ENCODE results near the gene NPAS2. TPM values are rescaled to one million over a fixed set of nuclear protein-coding genes. Genes with fewer than 3 reads are reported as not detected.
A peak's percentile ranks its signal among the peaks of the same experiment; 100 is the strongest.

The NPAS2 gene, protein sequence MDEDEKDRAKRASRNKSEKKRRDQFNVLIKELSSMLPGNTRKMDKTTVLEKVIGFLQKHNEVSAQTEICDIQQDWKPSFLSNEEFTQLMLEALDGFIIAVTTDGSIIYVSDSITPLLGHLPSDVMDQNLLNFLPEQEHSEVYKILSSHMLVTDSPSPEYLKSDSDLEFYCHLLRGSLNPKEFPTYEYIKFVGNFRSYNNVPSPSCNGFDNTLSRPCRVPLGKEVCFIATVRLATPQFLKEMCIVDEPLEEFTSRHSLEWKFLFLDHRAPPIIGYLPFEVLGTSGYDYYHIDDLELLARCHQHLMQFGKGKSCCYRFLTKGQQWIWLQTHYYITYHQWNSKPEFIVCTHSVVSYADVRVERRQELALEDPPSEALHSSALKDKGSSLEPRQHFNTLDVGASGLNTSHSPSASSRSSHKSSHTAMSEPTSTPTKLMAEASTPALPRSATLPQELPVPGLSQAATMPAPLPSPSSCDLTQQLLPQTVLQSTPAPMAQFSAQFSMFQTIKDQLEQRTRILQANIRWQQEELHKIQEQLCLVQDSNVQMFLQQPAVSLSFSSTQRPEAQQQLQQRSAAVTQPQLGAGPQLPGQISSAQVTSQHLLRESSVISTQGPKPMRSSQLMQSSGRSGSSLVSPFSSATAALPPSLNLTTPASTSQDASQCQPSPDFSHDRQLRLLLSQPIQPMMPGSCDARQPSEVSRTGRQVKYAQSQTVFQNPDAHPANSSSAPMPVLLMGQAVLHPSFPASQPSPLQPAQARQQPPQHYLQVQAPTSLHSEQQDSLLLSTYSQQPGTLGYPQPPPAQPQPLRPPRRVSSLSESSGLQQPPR
- total RNA-seq (1 to 10 TPM; 4.1 to 5.1 TPM), polyA plus RNA-seq (1 to 10 TPM; 2.0 to 9.0 (median 2.6) TPM), total RNA-seq (4.1 to 31.8 (median 11.0) reads per million in 6 experiments)

GRCh38 chr2:100819370-100820272, at the start of gene NPAS2:
NPAS2 (plus strand) TSS chr2:100820139; CDS start chr2:100904755, 84,616 bp downstream.
- DNase-seq (peak in 7 of 10 donors; percentile 4 to 45 (median 25)), ATAC-seq (peak; percentile 65 to 67)
- Mint-ChIP-seq H3K27ac (peak within 1 kb of the TSS in 6 of 10 donors; percentile 41 to 87 (median 58)), H3K9me3 (no peaks in the 10 kb centered on the region), H3K36me3 (no peaks in the 10 kb centered on the region), H3K4me1 (peaks cover 15 to 35% (median 27%) of the 10 kb centered on the region in 4 donors), H3K27me3 (peaks cover 0 to 55% (median 23%) of the 10 kb centered on the region in 5 donors), H3K4me3 (peak within 1 kb of the TSS; percentile 72 to 89 (median 78))
- POLR2A ChIA-PET: no interaction called here

DNA sequence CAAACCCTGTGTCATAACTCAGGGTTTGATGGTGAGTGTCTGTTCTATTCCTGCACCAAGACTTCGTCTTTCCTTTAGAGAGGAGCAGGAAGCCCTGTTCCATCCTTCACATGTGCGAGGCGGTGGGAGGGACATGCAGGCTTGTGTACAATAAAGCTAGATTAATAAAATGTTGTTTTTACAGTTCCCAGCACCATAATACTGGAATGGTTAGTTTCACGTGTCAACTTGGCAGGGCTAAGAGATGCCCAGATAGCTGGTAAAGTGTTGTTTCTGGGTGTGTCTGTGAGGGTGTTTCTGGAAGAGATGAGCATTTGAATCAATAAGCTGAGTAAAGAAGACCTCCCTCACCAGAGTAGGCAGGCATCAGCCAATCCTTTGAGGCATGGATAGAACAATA, 48.8 kb upstream of the NPAS2 start:
- Mint-ChIP-seq H3K4me3 (no peak overlapping the region), H3K27me3 (peaks cover 0 to 12% (median 3%) of the 10 kb centered on the region in 5 donors), H3K4me1 (no peaks in the 10 kb centered on the region), H3K36me3 (no peaks in the 10 kb centered on the region), H3K9me3 (no peaks in the 10 kb centered on the region), H3K27ac (no peak overlapping the region)
- ATAC-seq (no peak), DNase-seq (no peak)
- POLR2A ChIA-PET: interaction anchor here (0.7 kb wide), 1 partner anchor 23 kb away, joined by 3 read pairs; no protein-coding TSS in a partner anchor

DNA sequence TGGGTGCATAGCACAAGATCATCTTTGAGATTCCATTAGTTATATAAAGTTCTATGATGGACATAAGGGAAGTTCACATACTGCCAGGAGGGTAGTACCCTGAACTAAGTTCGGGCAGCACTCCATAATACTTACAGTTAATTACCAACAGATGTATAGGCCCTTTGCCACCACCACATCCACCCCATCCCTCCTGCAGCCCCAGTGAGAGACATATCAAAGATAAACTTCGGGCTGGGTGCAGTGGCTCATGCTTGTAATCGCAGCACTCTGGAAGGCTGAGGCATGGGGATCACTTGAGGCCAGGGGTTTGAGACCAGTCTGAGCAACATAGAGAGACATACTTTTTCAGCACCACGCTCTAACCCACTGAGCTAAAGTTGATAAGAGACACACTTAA, 46.4 kb upstream of the NPAS2 start:
- Mint-ChIP-seq H3K36me3 (no peaks in the 10 kb centered on the region), H3K4me1 (peaks cover 0 to 1% (median 0%) of the 10 kb centered on the region in 4 donors), H3K4me3 (no peak overlapping the region), H3K27ac (no peak overlapping the region), H3K27me3 (no peaks in the 10 kb centered on the region), H3K9me3 (no peaks in the 10 kb centered on the region)
- ATAC-seq (no peak), DNase-seq (no peak)
- POLR2A ChIA-PET: no interaction called here

GRCh38 chr2:100776445-100776844, 43.5 kb upstream of the NPAS2 start:
- H3K9me3 Mint-ChIP-seq: no peaks in the 10 kb centered on the region
- no peaks in the 10 kb centered on the region for H3K36me3 Mint-ChIP-seq
- DNase-seq: no peak
- no peaks in the 10 kb centered on the region for H3K27me3 Mint-ChIP-seq
- POLR2A ChIA-PET: no interaction called here
- no peak overlapping the region for H3K27ac Mint-ChIP-seq
- no peak overlapping the region for H3K4me3 Mint-ChIP-seq
- no peak for ATAC-seq
- H3K4me1 Mint-ChIP-seq: peaks cover 0 to 1% (median 0%) of the 10 kb centered on the region in 4 donors

- H3K9me3 Mint-ChIP-seq: no peaks in the 10 kb centered on the region
- H3K4me3 Mint-ChIP-seq: no peak overlapping the region
- POLR2A ChIA-PET: no interaction called here
- ATAC-seq (no peak), DNase-seq (no peak)
- H3K4me1 Mint-ChIP-seq: peaks cover 0 to 5% (median 0%) of the 10 kb centered on the region in 4 donors
- peaks cover 0 to 10% (median 0%) of the 10 kb centered on the region in 5 donors for H3K27me3 Mint-ChIP-seq
- H3K36me3 Mint-ChIP-seq: no peaks in the 10 kb centered on the region
- H3K27ac Mint-ChIP-seq: no peak overlapping the region
These were observed 41.1 kb upstream of the NPAS2 start for GRCh38 chr2:100778637-100779450.

- H3K9me3 Mint-ChIP-seq: no peaks in the 10 kb centered on the region
- peak overlapping the region in 2 of 10 donors; percentile 9 to 51 for H3K27ac Mint-ChIP-seq
- H3K36me3 Mint-ChIP-seq: no peaks in the 10 kb centered on the region
- POLR2A ChIA-PET: no interaction called here
- H3K4me1 Mint-ChIP-seq: peaks cover 0 to 5% (median 0%) of the 10 kb centered on the region in 4 donors
- H3K27me3 Mint-ChIP-seq: peaks cover 0 to 10% (median 0%) of the 10 kb centered on the region in 5 donors
- ATAC-seq: no peak
- no peak for DNase-seq
- no peak overlapping the region for H3K4me3 Mint-ChIP-seq
These were observed 40.1 kb upstream of the NPAS2 start for GRCh38 chr2:100779908-100780202.

- DNase-seq (no peak), ATAC-seq (no peak)
- Mint-ChIP-seq H3K9me3 (no peaks in the 10 kb centered on the region), H3K36me3 (no peaks in the 10 kb centered on the region), H3K27me3 (peaks cover 0 to 10% (median 0%) of the 10 kb centered on the region in 5 donors), H3K27ac (peak overlapping the region in 1 of 10 donors; percentile 60), H3K4me3 (no peak overlapping the region), H3K4me1 (peaks cover 0 to 5% (median 0%) of the 10 kb centered on the region in 4 donors)
- POLR2A ChIA-PET: no interaction called here
These were observed 39.5 kb upstream of the NPAS2 start for GRCh38 chr2:100780203-100781008.

- H3K4me1 Mint-ChIP-seq: peaks cover 0 to 5% (median 0%) of the 10 kb centered on the region in 4 donors
- no peak for DNase-seq
- H3K9me3 Mint-ChIP-seq: no peaks in the 10 kb centered on the region
- POLR2A ChIA-PET: no interaction called here
- H3K36me3 Mint-ChIP-seq: no peaks in the 10 kb centered on the region
- ATAC-seq: no peak
- H3K27ac Mint-ChIP-seq: no peak overlapping the region
- H3K4me3 Mint-ChIP-seq: no peak overlapping the region
- peaks cover 0 to 10% (median 0%) of the 10 kb centered on the region in 5 donors for H3K27me3 Mint-ChIP-seq
These were observed 39.0 kb upstream of the NPAS2 start for GRCh38 chr2:100781009-100781325.

- no peaks in the 10 kb centered on the region for H3K9me3 Mint-ChIP-seq
- H3K36me3 Mint-ChIP-seq: no peaks in the 10 kb centered on the region
- ATAC-seq (no peak), DNase-seq (no peak)
- no peak overlapping the region for H3K4me3 Mint-ChIP-seq
- peaks cover 0 to 10% (median 0%) of the 10 kb centered on the region in 5 donors for H3K27me3 Mint-ChIP-seq
- peak overlapping the region in 1 of 10 donors; percentile 56 for H3K27ac Mint-ChIP-seq
- POLR2A ChIA-PET: no interaction called here
- H3K4me1 Mint-ChIP-seq: peaks cover 0 to 5% (median 0%) of the 10 kb centered on the region in 4 donors
These were observed 38.2 kb upstream of the NPAS2 start for GRCh38 chr2:100781523-100782379.

DNA sequence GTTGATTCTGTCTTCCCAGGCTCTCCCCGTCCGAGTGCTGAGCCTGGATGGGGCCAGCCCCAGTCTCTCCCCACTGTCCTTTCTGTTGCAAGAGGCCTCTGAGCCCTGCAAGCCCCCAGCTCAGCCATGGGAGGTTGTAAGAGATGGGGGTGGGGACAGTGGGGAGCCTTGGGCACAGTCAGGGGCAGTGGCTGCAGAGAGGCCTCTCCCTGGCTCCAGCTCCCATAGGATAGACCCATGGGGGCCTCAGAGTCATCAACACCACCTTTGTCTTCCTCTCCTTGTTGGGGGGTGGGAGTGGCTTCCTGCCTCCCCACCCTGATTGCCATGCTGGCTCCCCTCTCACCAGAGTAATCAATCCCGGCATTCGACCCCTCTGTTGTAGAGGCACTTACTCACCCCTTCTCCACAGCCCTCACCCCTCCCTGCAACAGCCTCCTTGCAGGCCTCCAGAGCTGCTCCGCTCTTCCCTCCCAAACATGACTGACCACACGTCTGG, 37.5 kb upstream of the NPAS2 start:
- Mint-ChIP-seq H3K9me3 (no peaks in the 10 kb centered on the region), H3K4me1 (peaks cover 0 to 5% (median 0%) of the 10 kb centered on the region in 4 donors), H3K36me3 (no peaks in the 10 kb centered on the region), H3K27ac (peak overlapping the region in 1 of 10 donors; percentile 49), H3K27me3 (peaks cover 0 to 10% (median 0%) of the 10 kb centered on the region in 5 donors), H3K4me3 (no peak overlapping the region)
- no peak for ATAC-seq
- DNase-seq: no peak
- POLR2A ChIA-PET: no interaction called here

All from naive thymus-derived CD8-positive, alpha-beta T cell (primary cell).